GM12892 (cell line): Measurements from ENCODE around the gene DST.

ENCODE experiments used
- DNase-seq: peaks from one replicate; pipeline ENCODE4 v3.0.0; 2011; ENCODE audit not compliant: insufficient read length
- FAIRE-seq: peaks from 2 replicates; lab custom pipeline; 2011; peaks lifted over from hg19 to GRCh38; lab: Jason Lieb, UNC
- POLR2A ChIP-seq: IDR thresholded peaks from 2 replicates; pipeline ENCODE4 v1.6.1; 2011; ENCODE audit warnings: low read depth, low read length, control low read depth
- POLR2AphosphoS5 ChIP-seq: IDR thresholded peaks from 2 replicates; pipeline ENCODE4 v1.6.1; 2011; ENCODE audit warnings: low read depth, low read length, control low read depth
- TAF1 ChIP-seq: IDR thresholded peaks from 2 replicates; pipeline ENCODE4 v1.6.1; 2011; ENCODE audit warnings: low read depth, mild to moderate bottlenecking, control low read depth, low read length, borderline replicate concordance

The DST gene

DNA sequence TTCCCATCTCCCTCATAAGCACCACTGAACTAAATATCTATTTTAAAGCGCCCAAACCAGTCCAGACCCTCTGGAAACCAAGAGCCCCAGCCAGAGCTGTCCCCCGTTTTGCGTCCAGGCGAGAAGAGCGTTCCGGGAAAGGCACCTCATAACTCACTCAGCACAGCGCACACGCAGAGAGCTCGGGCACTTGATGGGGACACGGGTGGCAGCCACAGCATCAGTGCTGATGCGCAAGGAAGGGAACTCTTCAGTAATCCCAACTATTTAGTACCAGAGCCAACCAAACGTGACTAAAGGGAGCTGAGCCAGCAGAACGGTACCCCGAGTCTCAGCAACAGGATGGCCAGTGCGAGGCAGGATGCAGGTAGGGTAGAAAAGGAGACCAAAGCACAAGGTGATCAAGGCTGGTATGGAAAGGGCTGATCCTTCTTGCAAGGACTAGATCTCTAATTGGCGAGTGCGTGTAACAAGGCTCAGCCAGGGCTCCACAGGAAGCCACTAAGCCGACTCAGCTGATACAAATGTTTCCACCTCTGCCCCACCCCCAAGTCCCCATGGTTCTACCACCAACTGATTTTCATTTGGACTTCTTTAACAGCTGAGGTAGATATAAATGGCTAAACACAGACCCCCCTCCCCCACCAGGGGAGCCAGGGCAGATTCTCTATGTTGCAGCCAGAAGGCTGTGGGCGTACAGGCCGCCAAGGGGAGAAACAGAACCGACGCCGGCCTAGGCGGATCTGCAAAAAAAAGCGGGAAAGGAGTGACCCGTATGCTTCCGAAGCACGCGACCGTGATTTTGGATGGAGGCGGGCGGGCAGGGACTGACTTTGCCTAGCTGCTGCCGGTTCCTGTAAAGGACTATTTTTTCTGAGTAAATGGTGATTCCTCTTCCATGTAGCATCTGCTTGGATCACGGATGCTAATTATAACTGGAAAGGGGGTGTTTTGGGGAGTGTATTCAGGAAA, 211.8 kb downstream of the DST start:
- TF ChIP-seq TAF1 (no peak), POLR2AphosphoS5 (no peak), POLR2A (no peak)
- no peak for FAIRE-seq
- DNase-seq, result no peak

- DNase-seq (no peak), FAIRE-seq (no peak)
- TF ChIP-seq TAF1 (no peak), POLR2AphosphoS5 (no peak), POLR2A (no peak)
Observed at GRCh38 chr6:56424542-56425083, 218.1 kb downstream of the DST start.

DNA sequence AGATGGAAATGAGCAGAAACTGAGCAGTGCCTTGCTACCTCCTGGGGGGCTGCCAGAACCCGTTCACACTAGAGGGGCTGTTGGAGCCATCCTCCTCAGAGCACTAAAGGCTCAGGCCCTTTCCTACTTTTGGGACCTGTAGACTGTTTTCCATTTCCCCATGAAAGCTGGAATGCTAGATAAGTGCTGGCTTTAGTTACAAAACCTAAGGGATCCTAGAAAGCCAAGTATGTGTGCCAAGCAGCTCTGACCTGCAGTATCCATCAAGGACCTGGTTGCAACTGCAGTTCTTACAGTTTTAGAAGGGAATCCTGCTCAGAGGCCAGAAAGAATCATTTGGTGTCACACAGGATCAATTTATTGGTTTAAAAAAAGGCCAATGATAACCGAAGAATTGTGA, 218.6 kb downstream of the DST start:
- no peak for TF ChIP-seq POLR2AphosphoS5
- TF ChIP-seq TAF1, result no peak
- TF ChIP-seq POLR2A, result no peak
- no peak for DNase-seq
- FAIRE-seq, result no peak

GRCh38 chr6:56420296-56420695, 222.4 kb downstream of the DST start:
- TF ChIP-seq TAF1 (no peak), POLR2AphosphoS5 (no peak), POLR2A (no peak)

DNA sequence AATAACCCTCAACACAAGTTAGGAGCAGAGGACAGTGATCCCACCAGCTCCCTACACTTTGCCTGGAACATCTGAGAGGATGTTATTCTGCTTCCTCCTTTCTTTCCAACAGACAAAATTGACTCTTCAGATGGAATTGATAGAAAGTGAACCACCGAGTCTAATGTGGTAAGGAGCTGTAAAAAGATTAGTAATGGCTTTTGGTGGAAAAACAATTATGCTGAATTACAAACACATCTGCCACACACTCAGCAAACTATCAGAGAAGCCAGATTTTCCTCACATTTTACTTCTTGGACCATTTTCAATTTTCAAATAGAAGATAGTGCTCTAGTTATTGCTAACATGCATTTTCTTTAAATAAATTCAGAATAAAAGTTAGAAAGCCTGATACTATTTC, 223.5 kb downstream of the DST start:
- DNase-seq (no peak), FAIRE-seq (no peak)
- TF ChIP-seq POLR2A (no peak), TAF1 (no peak), POLR2AphosphoS5 (no peak)

More at GRCh38 chr6:56420296-56420695, 222.4 kb downstream of the DST start:
- FAIRE-seq (peak; percentile 9), DNase-seq (no peak)

DNA sequence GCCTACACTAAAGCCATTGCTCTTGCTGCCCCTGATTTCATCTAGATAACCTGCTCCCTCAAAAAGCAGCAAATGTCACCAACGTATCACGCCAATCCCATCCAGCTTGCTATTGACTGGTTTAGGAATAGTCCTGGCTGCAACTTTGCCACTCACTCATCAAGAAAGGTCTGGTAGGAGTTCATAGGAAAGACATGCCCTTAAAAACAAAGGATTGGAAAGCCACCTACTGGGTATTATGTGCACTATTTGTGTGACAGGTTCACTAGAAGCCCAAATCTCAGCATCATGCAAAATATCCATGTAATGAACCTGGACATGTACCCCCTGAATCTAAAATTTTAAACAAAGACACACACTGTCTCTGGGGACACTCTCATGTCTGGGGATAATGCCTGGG, 224.9 kb downstream of the DST start:
- no peak for FAIRE-seq

GRCh38 chr6:56416247-56416646, 226.4 kb downstream of the DST start:
- no peak for FAIRE-seq
- DNase-seq, result no peak
- TF ChIP-seq POLR2A, result no peak
- no peak for TF ChIP-seq POLR2AphosphoS5
- no peak for TF ChIP-seq TAF1

More for the DNA sequence above, 224.9 kb downstream of the DST start:
- no peak for DNase-seq
- TF ChIP-seq POLR2AphosphoS5 (no peak), TAF1 (no peak), POLR2A (no peak)

- DNase-seq (no peak), FAIRE-seq (no peak)
- TF ChIP-seq POLR2A, result no peak
- TF ChIP-seq TAF1, result no peak
- no peak for TF ChIP-seq POLR2AphosphoS5
Observed at GRCh38 chr6:56408976-56409375, 233.7 kb downstream of the DST start.
